HepG2 (cell line): ENCODE measurements around the gene TUBGCP6. TPM values are rescaled to one million over a fixed set of nuclear protein-coding genes. Genes with fewer than 3 reads are reported as not detected.

Experiments
- AGO2 ChIP-seq: fragments of 200-400 bp; formaldehyde crosslinking; optimal IDR thresholded peaks from 2 replicates; pipeline ENCODE3; 2017; ENCODE audit warnings: mild to moderate bottlenecking, low read depth, low read length, moderate library complexity
- CBX5 ChIP-seq: sonication (generic); formaldehyde crosslinking; IDR thresholded peaks from 2 replicates; pipeline ENCODE4 v1.4.0; 2020; ENCODE audit warnings: missing genetic modification reagents, borderline replicate concordance
- GFI1 ChIP-seq: sonication (generic); formaldehyde crosslinking; IDR thresholded peaks from 2 replicates; pipeline ENCODE4 v1.5.0; 2020; ENCODE audit warnings: missing genetic modification reagents, mild to moderate bottlenecking, borderline replicate concordance
- KDM2A ChIP-seq: sonication (generic); formaldehyde crosslinking; IDR thresholded peaks from 2 replicates; pipeline ENCODE4 v1.4.0; 2020; ENCODE audit warnings: low read depth, missing genetic modification reagents, borderline replicate concordance
- MBD4 ChIP-seq: IDR thresholded peaks from 2 replicates; pipeline ENCODE4 v1.6.1; 2012; ENCODE audit warnings: low read length, inconsistent platforms, borderline replicate concordance
- MYC ChIP-seq: sonication (generic); formaldehyde crosslinking; IDR thresholded peaks from 2 replicates; pipeline ENCODE4 v1.9.0; 2021; ENCODE audit warnings: missing genetic modification reagents, borderline replicate concordance
- NFE2L2 ChIP-seq: fragments of 150-350 bp; IDR thresholded peaks from 2 replicates; pipeline ENCODE4 v1.6.1; 2014; ENCODE audit warnings: low read length
- SALL1 ChIP-seq: sonication (generic); formaldehyde crosslinking; IDR thresholded peaks from 2 replicates; pipeline ENCODE4 v1.8.0; 2022; ENCODE audit warnings: mild to moderate bottlenecking, missing genetic modification reagents
- STAT5B ChIP-seq: sonication (generic); formaldehyde crosslinking; IDR thresholded peaks from 2 replicates; pipeline ENCODE4 v1.4.0; 2020; ENCODE audit warnings: missing genetic modification reagents
- ZSCAN12 ChIP-seq: sonication (generic); formaldehyde crosslinking; IDR thresholded peaks from 2 replicates; pipeline ENCODE4 v1.9.0; 2021; ENCODE audit warnings: mild to moderate bottlenecking, missing genetic modification reagents
- polyA plus RNA-seq, 8 experiments: library from polyadenylated mRNA; depleted of rRNA in 3 of 8; stranded (reverse) in 7 of 8; unstranded in 1 of 8; fragments of >200 nt; fragmentation: Illumina TruSeq in 4 of 8; extraction: Trizol in 4 of 8; gene quantifications; 2 replicates each; pipeline versions ENCODE4 v1.2.1 to v1.2.3, GENCODE V29; 2011 to 2016; ENCODE audit warnings: low read depth in 4 of 8, missing spikeins in 1 of 8, mixed read lengths in 1 of 8; ENCODE audit not compliant: insufficient read depth in 1 of 8
- total RNA-seq, 5 experiments: library from RNA; depleted of rRNA; stranded (reverse); fragments of >200 nt; fragmentation: Illumina TruSeq; extraction: Trizol; gene quantifications; 2 replicates each; pipeline ENCODE4 v1.2.3, GENCODE V29; 2016; ENCODE audit warnings: low read depth in 1 of 5
- TF ChIP-seq, protein P1 (sequence below): sonication (generic); formaldehyde crosslinking; IDR thresholded peaks from 2 replicates; pipeline ENCODE4 v1.5.1; 2020; ENCODE audit warnings: mild to moderate bottlenecking, missing genetic modification reagents, moderate library complexity
- TF ChIP-seq, protein P2 (sequence below): IDR thresholded peaks from 2 replicates; pipeline ENCODE4 v1.6.1; 2012; ENCODE audit warnings: inconsistent platforms
- TF ChIP-seq, protein P3 (sequence below): sonication (generic); formaldehyde crosslinking; IDR thresholded peaks from 2 replicates; pipeline ENCODE4 v1.5.0; 2020; ENCODE audit warnings: mild to moderate bottlenecking, missing genetic modification reagents, moderate library complexity
- TF ChIP-seq, protein P4 (sequence below): sonication (generic); formaldehyde crosslinking; IDR thresholded peaks from 2 replicates; pipeline ENCODE4 v1.4.0; 2020; ENCODE audit warnings: missing genetic modification reagents, borderline replicate concordance
- TF ChIP-seq, protein P5 (sequence below): sonication (generic); formaldehyde crosslinking; IDR thresholded peaks from 2 replicates; pipeline ENCODE4 v1.4.0; 2020; ENCODE audit warnings: low read depth, mild to moderate bottlenecking, missing genetic modification reagents
- TF ChIP-seq, protein P6 (sequence below): sonication (generic); formaldehyde crosslinking; IDR thresholded peaks from 2 replicates; pipeline ENCODE4 v1.5.1; 2020; ENCODE audit warnings: missing genetic modification reagents, mild to moderate bottlenecking, borderline replicate concordance
- TF ChIP-seq, protein P7 (sequence below): sonication (generic); formaldehyde crosslinking; IDR thresholded peaks from 2 replicates; pipeline ENCODE4 v1.4.0; 2020; ENCODE audit warnings: missing genetic modification reagents; ENCODE audit errors: not compliant biosample characterization

Gene TUBGCP6
- total and polyA plus RNA-seq, 2 of the 13 experiments (the other 11 are each of a cell fraction or from before 2014, with no cell fraction given): 14.6 to 15.7 TPM

DNA sequence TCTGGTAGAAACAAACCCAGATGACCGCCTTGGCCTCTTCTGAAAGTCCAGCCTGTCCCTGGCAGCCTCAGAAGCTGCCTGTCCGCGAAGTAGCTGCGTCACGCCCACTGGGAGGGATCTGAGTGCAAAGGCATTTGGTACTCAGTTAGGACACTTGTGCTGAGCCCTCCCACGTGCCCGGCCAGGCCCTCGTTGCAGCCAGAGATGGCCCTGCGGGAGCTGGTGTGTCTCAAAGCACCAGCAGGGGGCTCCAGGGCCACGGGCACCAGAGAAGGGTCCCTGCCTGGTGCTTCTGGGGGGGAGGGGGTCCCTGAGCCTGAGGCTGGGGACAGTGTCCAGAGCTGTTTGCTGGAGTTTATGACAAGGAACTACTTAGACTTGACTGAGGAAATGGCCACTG is 38.2 kb downstream of the TUBGCP6 start (continued):
- TF ChIP-seq, protein P1, sequence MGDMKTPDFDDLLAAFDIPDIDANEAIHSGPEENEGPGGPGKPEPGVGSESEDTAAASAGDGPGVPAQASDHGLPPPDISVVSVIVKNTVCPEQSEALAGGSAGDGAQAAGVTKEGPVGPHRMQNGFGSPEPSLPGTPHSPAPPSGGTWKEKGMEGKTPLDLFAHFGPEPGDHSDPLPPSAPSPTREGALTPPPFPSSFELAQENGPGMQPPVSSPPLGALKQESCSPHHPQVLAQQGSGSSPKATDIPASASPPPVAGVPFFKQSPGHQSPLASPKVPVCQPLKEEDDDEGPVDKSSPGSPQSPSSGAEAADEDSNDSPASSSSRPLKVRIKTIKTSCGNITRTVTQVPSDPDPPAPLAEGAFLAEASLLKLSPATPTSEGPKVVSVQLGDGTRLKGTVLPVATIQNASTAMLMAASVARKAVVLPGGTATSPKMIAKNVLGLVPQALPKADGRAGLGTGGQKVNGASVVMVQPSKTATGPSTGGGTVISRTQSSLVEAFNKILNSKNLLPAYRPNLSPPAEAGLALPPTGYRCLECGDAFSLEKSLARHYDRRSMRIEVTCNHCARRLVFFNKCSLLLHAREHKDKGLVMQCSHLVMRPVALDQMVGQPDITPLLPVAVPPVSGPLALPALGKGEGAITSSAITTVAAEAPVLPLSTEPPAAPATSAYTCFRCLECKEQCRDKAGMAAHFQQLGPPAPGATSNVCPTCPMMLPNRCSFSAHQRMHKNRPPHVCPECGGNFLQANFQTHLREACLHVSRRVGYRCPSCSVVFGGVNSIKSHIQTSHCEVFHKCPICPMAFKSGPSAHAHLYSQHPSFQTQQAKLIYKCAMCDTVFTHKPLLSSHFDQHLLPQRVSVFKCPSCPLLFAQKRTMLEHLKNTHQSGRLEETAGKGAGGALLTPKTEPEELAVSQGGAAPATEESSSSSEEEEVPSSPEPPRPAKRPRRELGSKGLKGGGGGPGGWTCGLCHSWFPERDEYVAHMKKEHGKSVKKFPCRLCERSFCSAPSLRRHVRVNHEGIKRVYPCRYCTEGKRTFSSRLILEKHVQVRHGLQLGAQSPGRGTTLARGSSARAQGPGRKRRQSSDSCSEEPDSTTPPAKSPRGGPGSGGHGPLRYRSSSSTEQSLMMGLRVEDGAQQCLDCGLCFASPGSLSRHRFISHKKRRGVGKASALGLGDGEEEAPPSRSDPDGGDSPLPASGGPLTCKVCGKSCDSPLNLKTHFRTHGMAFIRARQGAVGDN (CRISPR knock-in tag): peak; percentile 28
- TF ChIP-seq, protein P2, sequence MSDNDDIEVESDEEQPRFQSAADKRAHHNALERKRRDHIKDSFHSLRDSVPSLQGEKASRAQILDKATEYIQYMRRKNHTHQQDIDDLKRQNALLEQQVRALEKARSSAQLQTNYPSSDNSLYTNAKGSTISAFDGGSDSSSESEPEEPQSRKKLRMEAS: peak; percentile 38; the same call in 1 of the 2 replicates
- TF ChIP-seq GFI1 (CRISPR knock-in tag) (no peak), AGO2 (peak; percentile 11), KDM2A (CRISPR knock-in tag) (no peak), MBD4 (no peak), SALL1 (CRISPR knock-in tag) (0 out of 2 replicates have a peak, but pooled peaks have one; percentile 3), CBX5 (CRISPR knock-in tag) (no peak), NFE2L2 (no peak), STAT5B (CRISPR knock-in tag) (no peak), ZSCAN12 (CRISPR knock-in tag) (no peak), MYC (CRISPR knock-in tag) (peak; percentile 28; the same call in 1 of the 2 replicates)
- TF ChIP-seq, protein P3, sequence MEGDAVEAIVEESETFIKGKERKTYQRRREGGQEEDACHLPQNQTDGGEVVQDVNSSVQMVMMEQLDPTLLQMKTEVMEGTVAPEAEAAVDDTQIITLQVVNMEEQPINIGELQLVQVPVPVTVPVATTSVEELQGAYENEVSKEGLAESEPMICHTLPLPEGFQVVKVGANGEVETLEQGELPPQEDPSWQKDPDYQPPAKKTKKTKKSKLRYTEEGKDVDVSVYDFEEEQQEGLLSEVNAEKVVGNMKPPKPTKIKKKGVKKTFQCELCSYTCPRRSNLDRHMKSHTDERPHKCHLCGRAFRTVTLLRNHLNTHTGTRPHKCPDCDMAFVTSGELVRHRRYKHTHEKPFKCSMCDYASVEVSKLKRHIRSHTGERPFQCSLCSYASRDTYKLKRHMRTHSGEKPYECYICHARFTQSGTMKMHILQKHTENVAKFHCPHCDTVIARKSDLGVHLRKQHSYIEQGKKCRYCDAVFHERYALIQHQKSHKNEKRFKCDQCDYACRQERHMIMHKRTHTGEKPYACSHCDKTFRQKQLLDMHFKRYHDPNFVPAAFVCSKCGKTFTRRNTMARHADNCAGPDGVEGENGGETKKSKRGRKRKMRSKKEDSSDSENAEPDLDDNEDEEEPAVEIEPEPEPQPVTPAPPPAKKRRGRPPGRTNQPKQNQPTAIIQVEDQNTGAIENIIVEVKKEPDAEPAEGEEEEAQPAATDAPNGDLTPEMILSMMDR (CRISPR knock-in tag): peak; percentile 63
- TF ChIP-seq, protein P4, sequence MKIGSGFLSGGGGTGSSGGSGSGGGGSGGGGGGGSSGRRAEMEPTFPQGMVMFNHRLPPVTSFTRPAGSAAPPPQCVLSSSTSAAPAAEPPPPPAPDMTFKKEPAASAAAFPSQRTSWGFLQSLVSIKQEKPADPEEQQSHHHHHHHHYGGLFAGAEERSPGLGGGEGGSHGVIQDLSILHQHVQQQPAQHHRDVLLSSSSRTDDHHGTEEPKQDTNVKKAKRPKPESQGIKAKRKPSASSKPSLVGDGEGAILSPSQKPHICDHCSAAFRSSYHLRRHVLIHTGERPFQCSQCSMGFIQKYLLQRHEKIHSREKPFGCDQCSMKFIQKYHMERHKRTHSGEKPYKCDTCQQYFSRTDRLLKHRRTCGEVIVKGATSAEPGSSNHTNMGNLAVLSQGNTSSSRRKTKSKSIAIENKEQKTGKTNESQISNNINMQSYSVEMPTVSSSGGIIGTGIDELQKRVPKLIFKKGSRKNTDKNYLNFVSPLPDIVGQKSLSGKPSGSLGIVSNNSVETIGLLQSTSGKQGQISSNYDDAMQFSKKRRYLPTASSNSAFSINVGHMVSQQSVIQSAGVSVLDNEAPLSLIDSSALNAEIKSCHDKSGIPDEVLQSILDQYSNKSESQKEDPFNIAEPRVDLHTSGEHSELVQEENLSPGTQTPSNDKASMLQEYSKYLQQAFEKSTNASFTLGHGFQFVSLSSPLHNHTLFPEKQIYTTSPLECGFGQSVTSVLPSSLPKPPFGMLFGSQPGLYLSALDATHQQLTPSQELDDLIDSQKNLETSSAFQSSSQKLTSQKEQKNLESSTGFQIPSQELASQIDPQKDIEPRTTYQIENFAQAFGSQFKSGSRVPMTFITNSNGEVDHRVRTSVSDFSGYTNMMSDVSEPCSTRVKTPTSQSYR (CRISPR knock-in tag): peak; percentile 20; the same call in 1 of the 2 replicates
- TF ChIP-seq, protein P5, sequence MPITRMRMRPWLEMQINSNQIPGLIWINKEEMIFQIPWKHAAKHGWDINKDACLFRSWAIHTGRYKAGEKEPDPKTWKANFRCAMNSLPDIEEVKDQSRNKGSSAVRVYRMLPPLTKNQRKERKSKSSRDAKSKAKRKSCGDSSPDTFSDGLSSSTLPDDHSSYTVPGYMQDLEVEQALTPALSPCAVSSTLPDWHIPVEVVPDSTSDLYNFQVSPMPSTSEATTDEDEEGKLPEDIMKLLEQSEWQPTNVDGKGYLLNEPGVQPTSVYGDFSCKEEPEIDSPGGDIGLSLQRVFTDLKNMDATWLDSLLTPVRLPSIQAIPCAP (CRISPR knock-in tag): no peak
- TF ChIP-seq, protein P6, sequence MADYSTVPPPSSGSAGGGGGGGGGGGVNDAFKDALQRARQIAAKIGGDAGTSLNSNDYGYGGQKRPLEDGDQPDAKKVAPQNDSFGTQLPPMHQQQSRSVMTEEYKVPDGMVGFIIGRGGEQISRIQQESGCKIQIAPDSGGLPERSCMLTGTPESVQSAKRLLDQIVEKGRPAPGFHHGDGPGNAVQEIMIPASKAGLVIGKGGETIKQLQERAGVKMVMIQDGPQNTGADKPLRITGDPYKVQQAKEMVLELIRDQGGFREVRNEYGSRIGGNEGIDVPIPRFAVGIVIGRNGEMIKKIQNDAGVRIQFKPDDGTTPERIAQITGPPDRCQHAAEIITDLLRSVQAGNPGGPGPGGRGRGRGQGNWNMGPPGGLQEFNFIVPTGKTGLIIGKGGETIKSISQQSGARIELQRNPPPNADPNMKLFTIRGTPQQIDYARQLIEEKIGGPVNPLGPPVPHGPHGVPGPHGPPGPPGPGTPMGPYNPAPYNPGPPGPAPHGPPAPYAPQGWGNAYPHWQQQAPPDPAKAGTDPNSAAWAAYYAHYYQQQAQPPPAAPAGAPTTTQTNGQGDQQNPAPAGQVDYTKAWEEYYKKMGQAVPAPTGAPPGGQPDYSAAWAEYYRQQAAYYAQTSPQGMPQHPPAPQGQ (CRISPR knock-in tag): no peak
- TF ChIP-seq, protein P7, sequence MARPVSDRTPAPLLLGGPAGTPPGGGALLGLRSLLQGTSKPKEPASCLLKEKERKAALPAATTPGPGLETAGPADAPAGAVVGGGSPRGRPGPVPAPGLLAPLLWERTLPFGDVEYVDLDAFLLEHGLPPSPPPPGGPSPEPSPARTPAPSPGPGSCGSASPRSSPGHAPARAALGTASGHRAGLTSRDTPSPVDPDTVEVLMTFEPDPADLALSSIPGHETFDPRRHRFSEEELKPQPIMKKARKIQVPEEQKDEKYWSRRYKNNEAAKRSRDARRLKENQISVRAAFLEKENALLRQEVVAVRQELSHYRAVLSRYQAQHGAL (CRISPR knock-in tag): no peak
